ENCODE data around the gene CRTC3.
"Not testable (repeated sequence)": the region's sequence is repeated elsewhere in the genome, so short reads cannot be mapped to it uniquely, and the experiment has no call there.

Gene CRTC3

GRCh38 chr15:90633360-90633759, 103.6 kb downstream of the CRTC3 start:
- no peak for DNase-seq

GRCh38 chr15:90636993-90637392, 107.3 kb downstream of the CRTC3 start:
- DNase-seq: not testable (repeated sequence)

- DNase-seq: no peak
Measured at GRCh38 chr15:90637693-90638092, 108.0 kb downstream of the CRTC3 start.

GRCh38 chr15:90638201-90638691, 108.5 kb downstream of the CRTC3 start:
- no peak for DNase-seq

GRCh38 chr15:90638963-90639362, 109.2 kb downstream of the CRTC3 start:
- no peak for DNase-seq

- no peak for DNase-seq
Measured at GRCh38 chr15:90640862-90641261, 111.1 kb downstream of the CRTC3 start.

GRCh38 chr15:90641581-90642463, 112.1 kb downstream of the CRTC3 start:
- no peak for DNase-seq

GRCh38 chr15:90642464-90643300, 113.0 kb downstream of the CRTC3 start:
- no peak for DNase-seq

- DNase-seq: no peak
Measured at GRCh38 chr15:90643301-90643632, 113.5 kb downstream of the CRTC3 start.

GRCh38 chr15:90644526-90644925, 114.8 kb downstream of the CRTC3 start:
- DNase-seq: no peak

GRCh38 chr15:90644952-90645725, 115.4 kb downstream of the CRTC3 start:
- no peak for DNase-seq

- no peak for DNase-seq
Measured at GRCh38 chr15:90645873-90646575, 116.3 kb downstream of the CRTC3 start.

GRCh38 chr15:90646662-90647305, 117.1 kb downstream of the CRTC3 start:
- no peak for DNase-seq

- DNase-seq: no peak
Measured at GRCh38 chr15:90647326-90647725, 117.6 kb downstream of the CRTC3 start.

- peak; percentile 96 to 97 for DNase-seq
Measured at GRCh38 chr15:90648137-90649070, 118.7 kb downstream of the CRTC3 start.

GRCh38 chr15:90650117-90650955, 120.6 kb downstream of the CRTC3 start:
- DNase-seq: peak; percentile 59 to 71

- no peak for DNase-seq
Measured at GRCh38 chr15:90650956-90651689, 121.4 kb downstream of the CRTC3 start.

- DNase-seq: no peak
Measured at GRCh38 chr15:90654233-90655136, 124.8 kb downstream of the CRTC3 start.
